GM18499 (cell line): Measurements from ENCODE around the gene JUND.

Experiments
- ATAC-seq: cut with Tn5 transposase; IDR thresholded peaks from one replicate; pipeline ENCODE4 v1.9.1; 2021; ENCODE audit warnings: moderate number of reproducible peaks; ENCODE audit not compliant: insufficient read depth, unreplicated experiment

JUND gene

DNA sequence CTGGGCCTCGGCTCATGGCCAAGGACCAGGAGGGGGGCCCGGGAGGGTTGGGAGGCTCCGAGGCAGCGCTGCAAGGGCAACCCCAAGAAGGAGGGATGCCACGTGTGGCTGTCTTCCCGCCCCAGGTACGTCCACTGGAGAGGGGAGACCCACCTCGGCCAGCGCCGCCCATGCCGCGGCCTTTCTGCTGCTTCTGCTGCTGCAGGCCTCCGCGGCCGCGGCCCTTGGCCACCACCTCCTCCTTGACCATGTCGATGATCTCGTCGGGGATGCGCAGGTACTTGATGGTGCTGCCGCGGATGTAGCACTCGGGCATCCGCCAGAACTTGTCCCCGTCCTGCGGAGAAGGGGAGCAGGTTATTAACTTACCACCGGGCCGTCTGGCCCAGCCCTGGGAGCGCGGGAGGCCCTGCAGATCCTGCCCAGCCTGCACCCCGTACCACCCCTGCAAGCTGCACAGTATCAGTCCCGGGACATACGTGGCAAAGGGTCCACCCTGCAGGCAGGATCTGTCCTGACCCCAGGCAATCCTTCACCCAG, 28.2 kb upstream of the JUND start:
- ATAC-seq, result no peak

DNA sequence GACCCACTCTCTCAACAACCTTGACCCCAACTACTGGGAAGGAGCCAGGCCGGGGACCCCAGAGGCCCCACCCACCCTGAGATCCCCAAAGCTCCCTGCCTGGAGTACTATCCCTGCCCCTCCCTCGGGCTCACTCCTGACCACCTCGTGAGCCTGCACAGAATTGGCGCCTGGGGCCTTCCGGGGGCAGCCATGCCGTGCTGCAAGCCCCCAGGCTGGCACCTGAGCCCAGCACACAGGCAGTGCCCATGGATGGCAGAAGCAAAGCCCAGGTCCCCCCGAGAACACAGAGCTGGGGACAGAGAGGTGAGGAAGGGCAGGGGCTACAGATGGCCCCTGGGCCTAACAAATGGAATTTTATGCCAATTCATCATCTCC, 27.5 kb upstream of the JUND start:
- ATAC-seq, result no peak

DNA sequence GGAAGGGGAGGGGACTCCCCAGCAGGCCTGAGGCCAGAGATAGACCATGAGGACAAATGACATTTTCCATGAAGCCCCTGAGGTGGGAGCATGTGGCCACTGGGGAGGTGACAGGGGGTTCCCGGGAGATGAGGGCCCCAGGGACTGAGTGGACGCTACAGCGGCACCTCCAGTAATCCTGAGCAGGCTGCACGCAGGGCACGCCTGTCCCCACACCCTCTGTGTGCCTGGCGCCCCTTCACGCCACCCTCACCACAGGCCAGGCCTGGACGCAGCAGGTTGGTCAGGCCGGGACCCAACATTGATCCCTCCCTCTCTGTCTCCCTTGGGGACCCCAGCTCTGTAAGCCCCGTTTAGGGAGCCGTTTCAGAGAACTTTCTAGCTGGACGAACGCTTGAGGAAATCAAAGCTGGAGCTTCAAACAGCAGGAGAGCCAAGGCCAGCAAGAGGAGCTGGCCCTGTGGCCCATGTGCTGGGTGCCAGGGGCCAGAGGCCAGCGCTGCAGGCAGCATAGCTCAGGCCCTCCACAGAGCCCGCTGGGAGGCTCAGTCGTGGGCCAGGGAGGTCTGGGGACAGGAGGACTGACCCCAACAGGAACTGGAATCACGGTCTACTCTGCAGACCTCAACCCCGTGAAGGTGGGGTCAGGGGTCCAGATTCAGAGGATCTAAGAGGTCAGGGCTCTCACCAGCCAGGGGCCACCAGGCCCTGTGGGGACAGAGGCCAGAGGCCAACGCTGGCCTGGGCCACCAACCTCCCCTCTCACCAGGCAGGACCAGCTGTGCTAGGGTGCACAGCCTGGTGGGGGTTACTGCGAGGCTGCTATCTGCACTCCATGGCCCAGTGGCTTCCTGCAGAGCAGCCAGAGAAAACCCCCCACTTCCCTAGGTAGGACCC, 26.9 kb upstream of the JUND start:
- ATAC-seq, result no peak

DNA sequence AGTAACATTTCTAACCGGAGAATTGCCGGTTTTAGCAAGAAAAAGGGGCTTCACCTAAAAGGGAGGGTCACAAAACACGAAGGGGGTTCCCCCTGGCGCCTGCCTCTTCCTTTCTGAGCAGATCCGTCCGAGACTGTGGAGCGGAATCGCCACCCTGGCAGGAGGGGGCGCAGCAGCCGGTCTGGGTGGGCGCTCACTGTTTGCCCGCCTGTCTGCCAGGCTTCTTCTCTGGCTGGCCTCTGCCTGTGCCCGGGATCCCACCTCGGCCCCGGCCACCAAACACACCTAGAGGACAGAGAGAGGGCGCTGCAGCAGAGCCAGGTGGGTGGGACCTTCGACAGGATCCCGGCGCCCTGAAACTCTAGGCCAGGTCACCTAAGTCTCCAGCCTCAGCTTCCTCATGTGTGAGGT, 25.9 kb upstream of the JUND start:
- no peak for ATAC-seq

DNA sequence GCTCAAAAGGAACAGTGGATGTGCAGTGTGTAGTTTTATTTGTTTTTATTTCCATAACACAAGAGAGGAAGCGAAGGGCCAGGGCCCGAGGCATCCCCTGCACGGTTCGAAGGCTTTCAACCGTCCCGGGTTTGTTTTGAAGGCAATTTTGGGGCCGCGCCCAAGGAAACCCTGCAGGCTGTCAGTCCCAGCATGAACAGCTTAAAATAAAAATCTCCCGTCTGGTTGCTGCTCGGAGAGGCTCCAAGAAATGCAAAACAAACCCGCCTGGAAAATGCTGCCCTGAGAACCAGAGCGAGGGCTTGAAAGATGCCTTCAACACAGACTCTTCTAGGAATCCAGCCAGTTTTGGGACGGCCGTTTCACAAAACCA, 25.5 kb upstream of the JUND start:
- no peak for ATAC-seq

DNA sequence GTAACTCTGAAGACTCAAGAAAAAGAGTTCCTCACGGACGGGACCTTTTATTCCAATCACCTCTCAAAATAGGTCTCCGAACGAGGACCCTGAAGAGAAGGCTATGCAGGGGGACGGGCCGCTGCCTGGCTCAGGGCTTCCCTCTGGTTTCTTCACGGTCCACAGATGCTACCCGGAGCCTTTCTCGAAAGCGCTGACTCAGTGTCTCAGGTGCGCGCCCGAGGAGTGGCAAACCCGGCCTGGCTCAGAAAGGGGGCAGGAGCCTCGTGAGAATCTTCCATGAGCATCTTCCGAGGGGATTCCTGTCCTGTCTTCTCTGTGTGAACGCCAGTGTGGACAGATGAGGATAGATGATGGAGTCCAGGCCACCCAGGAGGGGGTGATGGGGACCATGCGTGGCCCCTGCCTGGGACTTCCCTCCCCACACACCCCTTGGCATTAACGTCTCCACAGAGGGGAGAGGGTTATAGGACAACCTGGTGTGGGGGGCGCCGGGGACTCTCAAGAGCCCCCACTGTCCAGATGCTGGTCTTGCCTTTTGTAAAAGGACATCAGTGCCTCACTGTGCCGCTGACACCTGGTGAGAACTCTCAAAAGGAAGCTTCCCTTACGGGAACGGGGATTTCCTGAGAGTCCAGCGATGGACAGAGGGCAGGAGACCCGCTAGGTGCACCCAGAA, 24.9 kb upstream of the JUND start:
- no peak for ATAC-seq

DNA sequence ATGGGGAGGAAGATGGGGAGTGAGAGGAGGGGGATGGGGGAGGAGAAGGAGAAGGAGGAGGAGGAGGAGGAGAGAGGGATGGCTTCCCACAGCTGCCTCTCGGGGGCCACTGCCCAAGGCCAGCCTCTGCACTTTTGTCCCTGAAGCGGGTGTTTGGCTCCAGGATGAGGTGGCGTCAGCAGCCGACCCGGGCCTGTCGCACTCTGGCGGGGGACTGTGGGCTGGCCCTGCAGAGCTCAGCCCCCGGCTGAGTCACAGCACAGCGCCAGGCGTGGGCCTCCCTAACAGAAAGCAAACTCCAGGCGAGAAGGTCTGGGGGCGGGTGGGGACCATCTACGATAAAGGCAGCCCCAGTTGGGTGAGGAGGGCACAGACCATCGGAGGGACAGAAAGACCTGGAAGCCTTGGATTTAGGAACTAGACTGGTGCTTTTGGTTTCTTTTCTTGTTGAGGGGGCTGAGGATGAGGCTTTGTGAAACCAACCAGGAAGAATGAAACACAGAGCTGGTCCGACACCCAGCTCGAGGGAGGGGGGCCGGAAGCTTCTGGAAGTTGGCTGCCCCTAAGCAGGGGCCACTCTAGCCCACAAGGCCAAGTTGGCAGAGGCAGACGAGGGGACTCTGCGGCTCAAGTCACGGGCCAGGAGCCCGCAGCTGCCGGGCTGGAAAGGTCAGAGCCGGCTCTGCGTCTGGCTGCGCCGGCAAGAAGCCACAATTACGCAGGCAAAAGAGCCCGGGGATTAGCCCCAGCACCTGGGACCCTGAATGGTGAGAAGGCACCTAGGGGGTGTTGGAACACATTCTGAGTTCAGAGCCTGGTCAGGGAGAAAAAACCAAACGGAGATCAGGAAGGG, 23.3 kb upstream of the JUND start:
- no peak for ATAC-seq

DNA sequence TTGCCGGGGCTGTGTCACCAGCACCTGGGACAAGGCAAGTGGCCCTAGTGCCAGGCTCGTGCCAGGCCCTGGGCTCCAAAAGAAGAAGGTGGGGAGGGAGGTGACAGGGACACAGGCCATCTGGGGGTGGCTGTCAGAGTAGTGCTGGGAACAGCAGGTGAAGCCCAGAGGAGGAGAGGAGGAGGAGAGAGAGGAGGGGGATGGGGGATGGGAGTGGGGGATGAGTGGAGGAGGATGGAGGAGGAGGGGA, 22.7 kb upstream of the JUND start:
- no peak for ATAC-seq

DNA sequence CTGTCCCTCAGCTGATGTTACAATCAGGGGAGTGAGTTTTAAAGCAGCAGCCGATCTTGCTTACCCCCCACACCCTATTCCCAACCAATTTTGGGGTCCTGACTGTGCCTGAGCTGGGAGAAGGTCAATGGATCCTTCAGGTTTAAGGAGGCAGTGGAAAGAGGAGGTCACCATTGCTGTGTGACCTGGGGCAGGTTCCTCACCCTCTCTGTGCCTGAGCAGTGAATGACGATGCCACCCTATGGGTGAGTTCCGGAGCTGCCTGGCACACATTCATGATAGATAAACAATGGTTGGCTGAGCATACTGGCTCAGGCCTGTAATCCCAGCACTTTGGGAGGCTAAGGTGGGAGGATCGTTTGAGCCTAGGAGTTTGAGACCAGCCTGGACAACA, 20.3 kb upstream of the JUND start:
- no peak for ATAC-seq

DNA sequence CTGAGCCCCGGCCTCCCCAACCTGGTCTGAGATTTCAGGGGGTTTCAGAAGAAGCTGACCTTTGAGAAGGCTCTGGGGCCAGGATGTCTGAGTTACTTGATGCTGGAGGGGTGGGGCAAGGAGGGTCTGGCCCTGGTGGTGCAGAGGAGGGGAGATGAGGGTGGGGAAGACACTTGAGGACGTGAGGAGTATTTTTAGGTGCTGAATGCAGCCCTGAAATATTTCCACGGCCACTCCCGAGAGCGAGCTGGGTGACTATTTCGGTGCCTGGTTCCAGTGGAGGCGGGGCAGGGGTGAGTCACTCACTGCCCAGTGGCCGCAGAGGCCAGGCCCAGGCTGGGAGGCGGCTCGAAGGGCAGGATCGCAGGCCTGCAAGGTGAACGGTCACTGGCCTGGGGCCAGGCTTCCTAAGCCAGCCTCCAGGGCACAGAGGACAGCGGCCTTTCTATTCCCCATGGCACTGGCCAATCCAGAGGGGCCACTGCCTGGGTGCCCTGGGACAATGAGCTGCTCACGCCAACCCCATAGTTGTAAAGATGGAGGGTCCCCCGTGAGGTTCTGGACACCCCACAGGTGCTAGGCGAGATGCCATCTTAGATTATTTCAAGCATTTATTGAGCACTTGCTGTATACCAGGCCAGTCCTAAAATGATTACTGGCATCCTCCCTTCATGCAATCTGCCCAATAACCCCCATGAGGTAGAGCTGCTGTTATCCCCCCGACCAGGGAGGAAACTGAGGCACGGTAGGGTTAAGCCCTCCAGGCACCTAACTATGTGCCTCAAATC, 19.7 kb upstream of the JUND start:
- no peak for ATAC-seq

DNA sequence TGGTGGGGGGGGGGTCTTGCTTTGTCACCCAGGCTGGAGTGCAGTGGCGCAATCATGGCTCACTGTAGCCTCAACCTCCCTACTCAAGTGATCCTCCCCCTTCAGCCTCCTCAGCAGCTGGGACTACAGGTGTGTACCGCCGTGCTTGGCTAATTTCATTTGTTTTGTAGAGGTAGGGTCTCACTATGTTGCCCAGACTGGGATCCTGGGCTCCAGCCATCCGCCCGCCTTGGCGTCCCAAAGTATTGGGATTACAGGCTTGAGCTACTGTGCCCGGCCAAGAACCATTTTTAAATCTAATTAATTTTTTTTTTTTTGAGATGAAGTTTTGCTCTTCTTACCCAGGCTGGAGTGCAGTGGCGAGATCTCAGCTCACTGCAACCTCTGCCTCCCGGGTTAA, 18.2 kb upstream of the JUND start:
- no peak for ATAC-seq

DNA sequence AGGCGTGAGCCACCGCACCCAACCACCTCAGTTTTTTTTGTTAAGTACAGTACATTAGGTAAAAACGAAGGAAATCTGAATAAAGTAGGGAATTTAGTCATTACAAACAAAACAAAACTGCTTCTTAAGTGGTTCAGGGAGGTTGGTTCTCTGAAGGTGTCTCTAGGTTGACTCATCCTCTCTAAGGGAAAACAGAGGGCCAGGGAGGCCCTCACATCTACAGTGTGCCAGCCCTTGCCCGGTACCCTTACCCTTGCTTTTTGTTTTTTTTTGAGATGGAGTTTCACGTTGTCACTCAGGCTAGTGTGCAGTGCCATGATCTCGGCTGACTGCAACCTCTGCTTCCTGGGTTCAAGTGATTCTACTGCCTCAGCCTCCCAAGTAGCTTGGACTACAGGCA, 17.2 kb upstream of the JUND start:
- ATAC-seq, result no peak

DNA sequence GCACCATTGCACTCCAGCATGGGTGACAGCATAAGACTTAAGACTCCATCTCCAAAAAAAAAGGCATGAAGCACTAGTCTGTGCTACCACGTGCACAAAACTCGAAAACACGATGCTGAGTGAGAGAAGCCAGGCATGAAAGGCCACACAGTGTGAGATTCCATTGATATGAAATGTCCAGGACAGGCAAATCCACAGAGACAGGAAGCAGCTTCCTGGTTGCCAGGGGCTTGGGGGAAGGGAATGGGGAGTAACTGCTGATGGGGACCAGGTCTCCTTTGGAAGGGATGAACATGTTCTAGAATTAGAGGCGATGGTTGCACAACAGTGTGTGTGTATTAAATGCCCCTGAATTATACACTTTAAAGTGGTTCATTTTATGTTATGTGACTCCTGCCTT, 15.9 kb upstream of the JUND start:
- no peak for ATAC-seq

DNA sequence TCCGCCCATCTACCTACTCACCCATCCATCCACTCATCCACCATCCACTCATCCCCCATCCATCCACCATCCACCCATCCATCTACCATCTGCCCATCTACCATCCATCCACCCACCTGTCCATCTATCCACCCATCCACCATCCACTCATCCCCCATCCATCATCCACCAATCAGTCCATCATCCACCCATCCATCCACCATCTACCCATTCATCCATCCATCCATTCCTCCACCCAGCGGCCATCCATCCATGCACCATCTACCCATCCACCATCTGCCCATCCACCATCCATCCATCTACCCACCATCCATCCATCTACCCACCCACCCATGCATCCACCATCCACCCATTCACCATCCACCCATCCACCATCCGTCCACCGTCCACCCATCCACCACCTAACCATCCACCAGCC, 13.6 kb upstream of the JUND start:
- ATAC-seq, result no peak

DNA sequence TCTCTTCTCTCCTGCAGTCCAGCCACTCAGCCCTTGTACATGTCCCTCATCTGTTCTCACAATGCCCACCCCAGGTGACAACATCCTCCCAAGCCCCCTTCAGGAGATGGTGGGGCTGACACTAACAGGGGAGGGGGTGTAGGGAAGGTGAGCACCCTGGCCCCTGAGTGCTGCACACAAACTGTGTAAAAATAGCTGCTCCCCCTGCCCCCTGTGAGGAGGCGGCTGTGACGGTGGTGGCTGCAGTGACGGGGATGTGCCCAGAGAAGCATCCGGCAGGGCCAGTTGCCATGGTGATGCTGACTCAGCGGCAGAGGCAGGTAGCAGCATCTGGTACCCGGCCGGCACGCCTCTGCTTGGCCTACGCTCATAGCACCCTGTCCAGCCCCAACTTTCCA, 13.0 kb upstream of the JUND start:
- no peak for ATAC-seq

DNA sequence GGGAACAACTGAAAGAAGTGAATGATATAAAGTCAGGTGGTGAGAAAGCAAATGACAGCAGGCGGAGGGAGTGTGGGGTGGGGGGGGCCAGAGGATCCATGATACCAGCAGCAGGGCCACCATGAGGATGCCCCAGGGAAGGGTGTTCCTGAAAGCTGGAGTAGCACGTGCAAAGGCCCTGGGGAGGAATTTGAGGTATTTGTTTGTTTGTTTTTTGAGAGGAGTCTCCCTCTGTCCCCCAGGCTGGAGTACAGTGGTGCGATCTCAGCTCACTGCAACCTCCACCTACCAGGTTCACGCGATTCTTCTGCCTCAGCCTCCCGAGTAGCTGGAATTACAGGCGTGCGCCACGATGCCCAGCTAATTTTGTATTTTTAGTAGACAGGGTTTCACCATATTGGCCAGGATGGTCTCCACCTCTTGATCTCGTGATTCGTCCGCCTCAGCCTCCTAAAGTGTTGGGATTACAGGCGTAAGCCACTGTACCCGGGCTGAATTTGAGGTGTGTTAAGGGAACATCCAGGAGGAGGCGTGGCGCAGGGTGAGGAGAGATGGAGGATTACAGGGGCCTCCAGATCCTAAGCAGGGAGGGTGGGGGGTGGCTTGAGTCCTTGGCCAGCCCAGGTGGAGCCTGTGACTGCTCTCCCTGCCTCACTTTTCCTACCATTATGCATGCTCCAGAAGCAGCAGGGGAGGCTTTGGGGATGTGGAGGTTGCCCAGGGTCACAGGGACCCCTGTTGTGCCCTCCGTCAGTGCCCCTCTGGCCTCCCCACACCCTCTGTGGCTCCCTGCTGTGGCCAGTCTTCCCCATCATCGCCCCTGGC, 12.4 kb upstream of the JUND start:
- no peak for ATAC-seq

DNA sequence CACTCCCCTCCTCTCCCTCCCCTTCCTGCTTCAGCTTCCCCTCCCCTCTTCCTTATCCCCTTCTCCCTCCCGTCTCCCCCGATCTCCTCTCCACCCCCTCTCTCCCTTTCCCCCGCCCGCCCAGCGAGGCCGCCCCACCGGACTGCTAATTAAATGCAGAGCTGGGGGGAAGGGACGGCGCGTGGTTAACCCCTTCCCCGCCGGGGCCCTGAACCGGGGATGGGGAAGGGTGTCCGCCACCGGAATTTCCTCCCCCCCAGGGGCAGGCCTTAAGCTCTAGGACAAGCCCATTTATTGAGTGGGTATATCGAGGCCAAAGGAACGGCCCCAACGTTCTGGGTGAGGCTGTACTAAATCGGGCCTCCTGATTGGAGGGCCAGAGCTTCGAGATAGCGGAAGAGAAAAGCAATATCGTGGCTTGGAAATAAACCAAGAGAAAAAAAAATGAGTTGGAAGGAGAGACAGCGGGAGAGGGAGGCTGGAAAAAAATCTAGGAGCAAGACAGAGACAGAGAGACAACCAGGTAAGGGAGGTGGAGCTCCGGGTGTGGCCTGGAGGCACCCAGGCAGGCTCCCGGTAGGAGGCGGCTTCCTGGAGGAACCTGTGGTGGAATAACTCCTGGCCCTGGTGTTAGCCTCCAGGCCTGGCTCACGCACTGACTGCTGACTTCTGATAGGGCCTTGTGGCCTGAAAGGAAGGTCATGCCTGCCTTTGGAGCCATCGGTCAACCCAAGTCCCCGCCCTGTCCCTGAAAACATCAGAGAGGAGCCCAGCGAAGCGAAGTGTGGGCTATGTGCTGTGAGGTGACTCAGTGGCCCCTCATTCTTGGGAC, 11.6 kb upstream of the JUND start:
- no peak for ATAC-seq

DNA sequence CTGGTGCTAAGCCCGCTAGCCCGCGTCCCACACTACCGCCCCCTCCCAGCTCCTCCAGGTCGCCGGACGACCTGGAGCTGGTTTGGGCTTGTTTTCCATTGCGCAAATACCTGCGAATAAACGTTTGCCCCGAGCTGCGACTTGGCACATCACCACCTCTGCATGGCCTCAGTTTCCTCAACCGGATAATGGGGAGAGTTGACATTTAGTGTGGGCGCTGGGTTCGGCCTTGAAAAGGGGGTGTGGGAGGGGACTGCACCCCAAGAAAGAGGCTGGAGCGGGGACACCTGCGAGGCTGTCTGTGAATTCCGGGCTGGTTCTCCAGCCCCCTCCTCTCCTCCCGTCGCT, 11.0 kb upstream of the JUND start:
- no peak for ATAC-seq
